K562 (cell line): ENCODE results near the gene IGSF23. TPM values are rescaled to one million over a fixed set of nuclear protein-coding genes. Genes with fewer than 3 reads are reported as not detected.

Source experiments
- ATAC-seq: fragments of 200-7000 bp; cut with Tn5 transposase; 3 replicates; pipeline ENCODE4 v1.9.1; 2020; ENCODE audit warnings: moderate library complexity
- BruUV-seq: library from RNA; stranded (reverse); fragments of 400-500 nt; replicated peaks from 2 replicates; lab custom pipeline; 2021; lab: Mats Ljungman, UMichigan
- CTCF ChIA-PET: fragments of 300-600 bp; formaldehyde crosslinking; extraction: SDS; loops from one replicate; lab custom pipeline; 2021; ENCODE audit warnings: low intra/inter-chr PET ratio; lab: Yijun Ruan, JAX
- POLR2A ChIA-PET: fragments of 300-600, 350-650 bp; sonication (Branson Sonifier 250); formaldehyde crosslinking; extraction: SDS; loops from one replicate; lab custom pipeline; 2021; ENCODE audit warnings: antibody characterized with exemption, inconsistent platforms; lab: Yijun Ruan, JAX
- DNase-seq, 4 experiments: peaks; one replicate each; pipeline versions ENCODE4 v3.0.0 to v3.0.0-alpha.2; 2011 to 2018; ENCODE audit warnings: low spot score in 3 of 4, mixed read lengths in 3 of 4; ENCODE audit errors: extremely low read depth in 1 of 4
- FAIRE-seq: peaks from 2 replicates; lab custom pipeline; 2011; peaks lifted over from hg19 to GRCh38; lab: Jason Lieb, UNC
- H2AFZ ChIP-seq: 2 replicates; pipeline ENCODE4 v1.6.0; 2011; ENCODE audit warnings: low read depth, low read length, control low read depth, inconsistent platforms
- H3K27ac ChIP-seq: fragments of 200-600 bp; 3 replicates; pipeline ENCODE4 v1.8.0; 2011; ENCODE audit warnings: low read depth, mild to moderate bottlenecking, control low read depth, inconsistent platforms, low read length, moderate library complexity, mixed read lengths; ENCODE audit errors: extremely low read depth
- H3K27me3 ChIP-seq, 2 experiments: fragments of 300-600 bp in 1 of 2; 2 replicates in 1 of 2; 3 replicates in 1 of 2; pipeline versions ENCODE4 v1.6.0 to v1.8.0; 2011; ENCODE audit warnings: inconsistent platforms in 2 of 2, low read length in 2 of 2, mild to moderate bottlenecking in 1 of 2, mixed read lengths in 1 of 2, moderate library complexity in 1 of 2; ENCODE audit not compliant: control insufficient read depth in 2 of 2, insufficient read depth in 2 of 2
- H3K36me3 ChIP-seq: fragments of 300-600 bp; 3 replicates; pipeline ENCODE4 v1.8.0; 2011; ENCODE audit warnings: mild to moderate bottlenecking, low read length, inconsistent platforms; ENCODE audit not compliant: control insufficient read depth, insufficient read depth
- H3K4me1 ChIP-seq, 2 experiments: fragments of 200-600 bp in 1 of 2; replicated peaks in 1 of 2; 2 replicates in 1 of 2; 3 replicates in 1 of 2; pipeline versions ENCODE4 v1.5.1 to v1.8.0; 2011; ENCODE audit warnings: inconsistent platforms in 2 of 2, low read length in 2 of 2, mild to moderate bottlenecking in 1 of 2, mixed read lengths in 1 of 2, moderate library complexity in 1 of 2; ENCODE audit not compliant: control insufficient read depth in 2 of 2, insufficient read depth in 2 of 2
- H3K4me2 ChIP-seq: 2 replicates; pipeline ENCODE4 v1.6.1; 2011; ENCODE audit warnings: low read length, control low read depth, inconsistent platforms, mixed read lengths; ENCODE audit not compliant: insufficient read depth
- H3K4me3 ChIP-seq: fragments of 200-600 bp; sonication (generic), shearing (Covaris generic); 2 replicates; pipeline ENCODE4 v1.5.1; 2016; ENCODE audit warnings: control low read depth, inconsistent platforms
- H3K79me2 ChIP-seq: fragments of 200-600 bp; 3 replicates; pipeline ENCODE4 v1.8.0; 2011; ENCODE audit warnings: low read length, inconsistent platforms; ENCODE audit not compliant: control insufficient read depth, insufficient read depth
- H3K9ac ChIP-seq, 2 experiments: 2 replicates each; pipeline versions ENCODE4 v1.6.0 to v1.6.1; 2011; ENCODE audit warnings: low read depth in 2 of 2, low read length in 2 of 2, control low read depth in 1 of 2, inconsistent platforms in 1 of 2, mild to moderate bottlenecking in 1 of 2, mixed read lengths in 1 of 2; ENCODE audit not compliant: insufficient read depth in 1 of 2
- H3K9me1 ChIP-seq: one replicate; pipeline ENCODE4 v1.6.0; 2011; ENCODE audit warnings: inconsistent platforms, mild to moderate bottlenecking, low read length, moderate library complexity; ENCODE audit not compliant: control insufficient read depth, insufficient read depth
- H3K9me3 ChIP-seq: replicated peaks from 2 replicates; pipeline ENCODE4 v1.5.1; 2011; ENCODE audit warnings: low read depth, low read length, inconsistent platforms; ENCODE audit not compliant: control insufficient read depth, insufficient read depth
- H4K20me1 ChIP-seq: replicated peaks from 2 replicates; pipeline ENCODE4 v1.6.1; 2011; ENCODE audit warnings: low read length, inconsistent platforms, mixed read lengths; ENCODE audit not compliant: control insufficient read depth, insufficient read depth
- CEBPB ChIP-seq: fragments of 450-650 bp; IDR thresholded peaks from 2 replicates; pipeline ENCODE4 v1.6.1; 2016; ENCODE audit warnings: missing genetic modification characterization, missing compliant biosample characterization
- DNMT1 ChIP-seq: fragments of 450-650 bp; IDR thresholded peaks from 2 replicates; pipeline ENCODE4 v1.6.1; 2016; ENCODE audit warnings: antibody characterized with exemption, mild to moderate bottlenecking
- NONO ChIP-seq, 2 experiments: fragments of 200-400 bp in 1 of 2; fragments of 450-650 bp in 1 of 2; formaldehyde crosslinking in 1 of 2; IDR thresholded peaks; 2 replicates each; pipeline ENCODE4 v1.6.1; 2017; ENCODE audit warnings: low read depth in 2 of 2, mild to moderate bottlenecking in 2 of 2, moderate library complexity in 2 of 2, low read length in 1 of 2
- RBM15 ChIP-seq: fragments of 200-400 bp; formaldehyde crosslinking; IDR thresholded peaks from 2 replicates; pipeline ENCODE4 v1.6.1; 2018; ENCODE audit warnings: mild to moderate bottlenecking, low read length, moderate library complexity; ENCODE audit not compliant: insufficient read depth
- SMAD3 ChIP-seq: fragments of 450-650 bp; formaldehyde crosslinking; conservative IDR thresholded peaks from 2 replicates; pipeline ENCODE4 v1.4.0; 2020; ENCODE audit warnings: mild to moderate bottlenecking
- XRCC5 ChIP-seq: fragments of 200-400 bp; formaldehyde crosslinking; IDR thresholded peaks from 2 replicates; pipeline ENCODE4 v1.6.1; 2017; ENCODE audit warnings: low read depth, mild to moderate bottlenecking, low read length
- ZNF175 ChIP-seq: fragments of 200-800 bp; sonication (Bioruptor generic); IDR thresholded peaks from 2 replicates; pipeline ENCODE4 v1.6.1; 2016; ENCODE audit warnings: low read depth, mild to moderate bottlenecking, missing genetic modification characterization, missing compliant biosample characterization
- ZNF253 ChIP-seq: fragments of 250-450 bp; sonication (Bioruptor Pico); conservative IDR thresholded peaks from 2 replicates; pipeline ENCODE4 v1.6.1; 2021; ENCODE audit warnings: mild to moderate bottlenecking
- WGBS: fragments of 100-300 bp; shearing (Covaris generic); methylation state at CpG from one replicate; pipeline ENCODE4 v1.1.6; 2016; ENCODE audit warnings: low coverage, mixed read lengths; ENCODE audit not compliant: insufficient coverage; ENCODE audit errors: missing lambda C conversion rate; 5-methylcytosine and 5-hydroxymethylcytosine counted together
- in situ Hi-C: fragments of 300-500 bp; cut with MboI; formaldehyde crosslinking; loops from 4 replicates; pipeline ENCODE4 v1.15.0; 2018; ENCODE audit warnings: inconsistent platforms, mixed read lengths
- intact Hi-C: fragments of 100-400 bp; cut with micrococcal nuclease; formaldehyde crosslinking; loops from 2 replicates; pipeline ENCODE4 v1.14.2; 2022
- polyA plus RNA-seq, 8 experiments: library from polyadenylated mRNA; depleted of rRNA in 4 of 8; stranded (reverse) in 5 of 8; unstranded in 3 of 8; fragments of >200 nt; fragmentation: Nextera tagmentation in 2 of 8; fragmentation: Illumina TruSeq in 1 of 8; extraction: Ambion mirVana in 2 of 8; extraction: Trizol in 1 of 8; gene quantifications; 2 replicates each; pipeline versions ENCODE4 v1.2.1 to v1.2.3, GENCODE V29; 2011 to 2014; ENCODE audit warnings: inconsistent platforms in 1 of 8, missing spikeins in 1 of 8
- total RNA-seq, 7 experiments: library from RNA; depleted of rRNA in 6 of 7; stranded (reverse); fragments of >200 nt in 6 of 7; fragmentation: Illumina TruSeq in 2 of 7; extraction: Trizol in 2 of 7; gene quantifications; 2 replicates each; pipeline versions ENCODE4 v1.2.1 to v1.2.3, GENCODE V29; 2011 to 2021; ENCODE audit warnings: low replicate concordance in 1 of 7

IGSF23 gene
- total and polyA plus RNA-seq, 9 of the 15 experiments (the other 6 are each of a cell fraction or from before 2014, with no cell fraction given): not detected

DNA sequence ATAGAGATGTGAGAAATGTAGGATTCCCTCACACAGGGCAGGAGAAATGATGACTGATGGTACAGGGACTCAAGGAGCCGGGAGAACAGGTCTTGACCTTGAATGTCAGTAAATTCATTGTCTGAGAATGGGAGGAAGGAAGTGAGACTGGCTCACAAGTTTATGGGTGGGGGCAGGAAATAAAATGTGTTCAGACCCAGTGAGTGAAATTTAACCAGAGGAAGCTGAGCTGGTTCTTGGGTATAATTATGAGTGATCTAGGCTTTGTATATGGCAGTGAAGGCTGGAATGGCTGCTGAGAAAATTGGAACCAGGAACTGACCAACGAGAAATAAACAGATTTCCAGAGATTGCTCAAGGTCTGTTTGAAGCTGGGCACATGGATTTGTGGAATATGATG is 6.3 kb upstream of the IGSF23 start:
- POLR2A ChIA-PET: no interaction called here
- CTCF ChIA-PET: interaction anchor here (0.5 kb wide), 1 partner anchor 164 kb away, joined by 3 read pairs; no protein-coding TSS in a partner anchor
- Histone ChIP-seq H4K20me1 (no peaks in the 10 kb centered on the region; the same call in 1 of the 2 replicates), H2AFZ (no peak overlapping the region), H3K9me1 (no peaks in the 10 kb centered on the region), H3K9me3 (no peaks in the 10 kb centered on the region), H3K4me3 (no peak overlapping the region), H3K36me3 (no peaks in the 10 kb centered on the region), H3K79me2 (no peaks in the 10 kb centered on the region), H3K27ac (no peak overlapping the region), H3K4me2 (no peak overlapping the region), H3K4me1 (peaks cover 7 to 11% of the 10 kb centered on the region in 2 experiments; a peak in 4 of 5 replicates), H3K27me3 (no peaks in the 10 kb centered on the region), H3K9ac (no peak overlapping the region)
- FAIRE-seq (no peak), ATAC-seq (no peak), DNase-seq (no peak)
- intact Hi-C loops: no loop called here
- no TSS peak for BruUV-seq
- TF ChIP-seq ZNF253 (CRISPR knock-in tag) (no peak), CEBPB (tag) (no peak), SMAD3 (CRISPR knock-in tag) (no peak), RBM15 (no peak), ZNF175 (CRISPR knock-in tag) (no peak), NONO (IDR thresholded peaks at IDR 0.05; ENCODE audit: low read depth in 2 of 2, low read length in 1 of 2) (no peak), DNMT1 (no peak), XRCC5 (no peak)
- 52% methylated on average over 2 of the region's 2 CpGs for WGBS
- in situ Hi-C loops: no loop called here
